Medulla oblongata (tissue), 1 donor: Measurements from ENCODE around the gene NFIA.

Experiments
- DNase-seq: peaks from one replicate; pipeline ENCODE4 v3.0.0-alpha.2; 2015; ENCODE audit errors: extremely low spot score

NFIA gene

DNA sequence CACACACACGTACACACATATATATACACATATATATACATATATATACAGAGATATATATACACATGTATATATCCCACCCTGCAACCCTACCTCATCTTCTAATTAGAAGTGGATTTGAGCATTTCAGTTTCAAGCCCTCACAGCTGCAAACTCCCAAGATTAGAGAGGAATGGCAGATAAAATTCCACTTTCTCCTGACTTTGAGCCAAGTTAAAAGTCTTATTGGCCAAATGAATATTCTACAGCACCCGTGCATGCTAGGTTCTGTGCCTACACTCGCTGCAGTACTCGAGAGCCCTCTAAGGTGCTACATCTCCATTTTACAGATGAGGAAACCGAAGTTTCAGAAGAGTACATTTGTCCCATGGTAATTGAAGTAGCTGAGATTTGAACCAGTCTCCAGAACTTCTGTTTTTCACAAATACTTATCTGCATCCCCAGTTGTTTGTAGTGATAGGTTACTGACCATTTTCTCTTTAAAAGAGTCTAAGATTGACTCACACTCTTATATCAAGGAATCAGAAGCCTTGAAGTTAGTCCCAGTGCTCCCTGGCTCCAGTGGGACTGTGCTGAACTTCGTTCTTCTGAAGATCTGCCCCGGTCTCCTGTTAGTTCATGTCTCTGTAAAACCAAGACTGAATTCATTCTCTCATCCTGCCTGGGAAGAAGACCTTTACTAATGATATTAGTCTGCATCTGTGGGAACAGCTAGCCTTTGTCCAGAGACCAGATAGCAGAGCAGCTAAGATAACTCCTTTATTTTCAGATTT lies 350.4 kb downstream of the NFIA start:
- no peak for DNase-seq

- DNase-seq, result no peak
These were observed 351.3 kb downstream of the NFIA start for GRCh38 chr1:61433646-61434045.

DNA sequence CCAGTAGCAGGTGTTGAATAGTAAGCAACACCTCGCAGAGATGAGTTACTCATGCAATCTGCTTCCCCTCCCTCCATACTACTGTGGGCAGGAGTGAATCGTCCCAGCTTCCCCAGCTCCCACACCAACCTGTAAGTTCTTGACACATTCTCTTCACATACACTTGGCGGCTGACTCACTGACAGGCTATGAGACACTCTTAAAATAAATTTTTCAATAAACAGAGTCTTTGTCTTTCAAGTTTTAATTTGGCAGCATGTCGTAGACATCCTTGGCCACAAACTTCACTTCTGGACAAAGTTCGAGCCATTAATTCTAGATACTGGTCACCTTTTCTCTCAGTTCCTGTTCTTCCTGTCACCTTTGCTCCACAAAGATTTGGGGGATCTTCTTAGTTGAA lies 351.9 kb downstream of the NFIA start:
- no peak for DNase-seq

DNA sequence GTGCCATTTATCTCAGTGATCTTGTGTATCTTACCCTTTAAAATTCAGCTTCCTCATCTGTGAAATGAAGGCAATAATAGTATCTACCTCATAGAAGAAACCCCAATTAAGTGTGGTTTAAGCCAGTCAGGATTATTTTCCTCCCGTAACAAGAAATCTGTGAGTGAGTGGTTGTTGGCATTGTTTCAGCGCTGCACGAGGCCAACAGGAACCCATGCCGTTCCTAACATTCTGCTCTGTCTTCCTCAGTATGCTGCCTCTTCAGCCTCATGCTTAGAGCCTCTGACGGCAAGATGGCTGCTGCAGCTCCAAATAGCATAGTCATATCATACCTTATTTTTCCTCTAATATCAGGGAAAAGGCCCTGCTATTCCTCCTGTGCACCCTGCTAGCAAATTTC lies 352.9 kb downstream of the NFIA start:
- no peak for DNase-seq

DNA sequence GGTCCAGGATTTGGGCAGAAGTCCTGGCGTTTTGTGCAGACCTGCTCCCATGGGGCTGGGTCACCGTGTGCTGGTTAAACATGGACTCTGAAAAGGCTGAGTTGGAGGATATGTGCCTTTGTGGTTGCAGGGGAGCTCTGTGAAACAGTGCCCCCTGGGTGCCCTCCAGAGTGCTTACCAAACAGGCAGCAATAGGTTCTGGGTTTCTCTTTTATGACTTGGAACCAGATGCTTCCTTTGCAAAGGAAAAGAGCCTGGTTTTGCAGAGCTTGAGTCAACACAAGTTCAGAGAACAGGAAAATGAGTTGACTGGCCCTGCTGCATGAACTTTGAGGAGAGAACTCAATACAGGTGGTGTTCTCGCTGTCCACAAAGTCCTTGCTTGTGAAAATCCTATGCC lies 353.7 kb downstream of the NFIA start:
- no peak for DNase-seq

- DNase-seq, result no peak
These were observed 354.2 kb downstream of the NFIA start for GRCh38 chr1:61436491-61437120.

DNA sequence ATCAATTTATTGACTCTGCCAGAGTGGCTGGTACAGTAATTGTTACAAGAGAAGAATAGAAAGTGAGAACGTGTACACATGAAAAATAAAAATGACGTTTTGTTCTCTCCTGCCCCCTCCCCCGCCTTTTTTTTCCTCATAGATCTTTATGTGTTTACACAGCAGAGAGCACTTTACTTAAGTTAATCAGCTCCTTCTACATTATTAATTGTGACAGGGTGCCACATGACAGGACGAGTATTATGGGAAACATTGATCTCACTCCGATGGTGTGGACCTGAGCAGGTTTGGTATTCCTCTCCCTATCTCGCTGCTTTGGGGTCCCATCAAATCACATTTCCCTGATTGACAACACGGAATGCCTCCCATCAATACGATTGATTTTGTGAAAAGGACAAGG lies 356.9 kb downstream of the NFIA start:
- no peak for DNase-seq

- no peak for DNase-seq
These were observed 359.4 kb downstream of the NFIA start for GRCh38 chr1:61441723-61442262.

DNA sequence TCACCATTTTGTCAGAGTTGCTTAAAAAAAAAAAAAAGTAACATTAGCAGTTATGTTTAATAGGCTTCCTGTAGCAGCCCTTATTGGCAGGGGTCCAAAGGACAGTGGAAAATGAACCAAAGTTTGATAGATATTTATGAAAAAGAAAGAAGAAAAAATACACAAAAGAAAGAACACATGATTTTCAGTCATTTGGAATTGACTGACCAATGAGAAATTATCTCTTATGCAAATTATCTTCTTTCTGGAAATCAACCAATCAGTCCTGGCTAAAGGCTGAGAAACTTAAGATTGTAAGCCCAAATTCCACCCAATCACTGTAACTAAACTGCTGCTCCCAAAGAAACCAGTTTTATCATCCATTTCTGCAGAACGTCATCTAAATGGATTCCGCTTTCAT lies 360.2 kb downstream of the NFIA start:
- no peak for DNase-seq

GRCh38 chr1:61444288-61444687 lies 361.9 kb downstream of the NFIA start:
- DNase-seq, result no peak

DNA sequence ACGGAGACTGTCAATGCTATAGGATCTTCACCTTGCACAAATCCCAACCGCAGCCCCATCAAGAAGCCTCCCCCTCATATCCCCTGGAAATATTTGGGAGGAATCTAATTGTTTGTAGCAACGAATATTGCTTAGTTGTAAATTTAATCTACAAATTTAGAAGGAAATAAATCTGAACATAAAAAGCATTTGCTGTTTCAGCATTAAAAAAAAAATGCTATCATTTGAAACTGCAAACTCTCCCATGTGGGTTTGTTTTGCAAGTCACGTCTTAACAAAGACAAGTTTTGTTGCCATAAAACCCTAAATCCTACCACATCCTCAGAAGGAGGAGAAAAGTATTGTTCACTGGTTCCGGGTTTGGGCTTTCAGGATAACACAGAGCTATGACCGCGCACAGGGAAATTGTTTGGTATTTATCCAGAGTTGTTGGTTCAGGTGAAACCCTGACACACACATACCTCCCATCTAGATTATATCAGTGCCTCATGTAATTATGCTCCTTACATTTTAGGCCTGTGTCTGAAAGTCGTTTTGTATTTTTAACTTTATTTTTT lies 363.0 kb downstream of the NFIA start:
- no peak for DNase-seq

DNA sequence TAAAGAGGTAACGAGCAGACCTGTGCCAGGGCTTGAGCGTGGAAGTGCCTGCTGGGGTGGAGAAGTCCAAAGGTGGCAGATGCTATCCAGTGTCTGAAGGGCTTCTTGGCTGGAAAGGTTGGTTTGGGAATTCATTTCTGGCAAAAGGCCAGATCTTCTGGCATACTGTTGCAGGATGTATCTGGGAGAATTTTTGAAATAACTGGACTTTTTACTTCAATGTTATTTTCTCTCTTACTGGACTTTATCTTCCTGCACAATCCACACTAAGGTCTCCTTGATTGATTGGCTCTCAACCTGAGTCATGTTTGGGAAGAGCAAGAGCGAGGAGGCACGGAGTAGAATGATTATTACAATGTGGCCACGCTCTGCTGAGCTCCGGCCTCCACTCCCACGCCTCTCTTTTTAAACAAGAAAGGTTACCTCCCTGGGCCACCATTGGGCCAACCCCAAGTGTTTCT lies 364.2 kb downstream of the NFIA start:
- DNase-seq, result no peak

GRCh38 chr1:61447106-61447967 lies 365.0 kb downstream of the NFIA start:
- no peak for DNase-seq

- DNase-seq, result no peak
These were observed 365.6 kb downstream of the NFIA start for GRCh38 chr1:61447968-61448430.

DNA sequence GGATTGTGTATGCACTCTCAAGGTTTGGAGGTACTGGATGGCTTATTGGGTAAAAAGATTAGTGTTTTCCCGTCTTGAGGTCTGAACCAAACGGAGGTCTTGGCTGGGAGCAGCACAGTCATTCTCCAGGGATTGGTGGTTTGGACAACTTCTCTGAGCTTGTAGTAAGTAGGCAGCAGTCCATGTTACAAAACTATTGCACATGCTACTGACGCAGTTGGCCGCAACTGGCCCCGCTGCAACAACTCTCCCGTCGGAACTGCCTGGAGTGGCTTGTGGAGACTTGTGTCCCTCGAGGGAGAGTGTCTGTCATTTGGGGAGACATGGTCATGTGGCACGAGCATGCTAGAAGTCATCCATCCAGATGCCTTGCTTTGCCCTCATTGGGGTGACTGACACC lies 366.6 kb downstream of the NFIA start:
- DNase-seq, result peak; percentile 48

DNA sequence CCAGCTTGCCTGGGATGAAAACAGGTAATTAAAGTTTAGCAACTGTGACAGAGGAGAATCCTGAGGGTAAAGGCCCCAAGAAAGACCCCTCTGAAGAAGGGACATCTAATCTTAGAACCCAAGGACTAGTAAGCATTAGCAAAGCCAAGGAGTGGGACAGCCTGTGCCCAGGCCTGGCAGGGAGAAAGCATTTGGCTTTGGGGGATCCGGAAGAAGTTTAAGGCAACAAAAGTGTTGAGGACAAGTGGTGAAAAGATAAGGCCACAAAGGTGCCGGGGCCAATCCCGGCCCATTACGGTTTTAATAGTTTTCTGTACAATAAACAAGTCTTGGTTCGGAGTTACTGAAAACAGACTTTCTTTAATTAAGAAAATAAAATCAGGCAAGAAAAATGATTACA lies 367.0 kb downstream of the NFIA start:
- no peak for DNase-seq

DNA sequence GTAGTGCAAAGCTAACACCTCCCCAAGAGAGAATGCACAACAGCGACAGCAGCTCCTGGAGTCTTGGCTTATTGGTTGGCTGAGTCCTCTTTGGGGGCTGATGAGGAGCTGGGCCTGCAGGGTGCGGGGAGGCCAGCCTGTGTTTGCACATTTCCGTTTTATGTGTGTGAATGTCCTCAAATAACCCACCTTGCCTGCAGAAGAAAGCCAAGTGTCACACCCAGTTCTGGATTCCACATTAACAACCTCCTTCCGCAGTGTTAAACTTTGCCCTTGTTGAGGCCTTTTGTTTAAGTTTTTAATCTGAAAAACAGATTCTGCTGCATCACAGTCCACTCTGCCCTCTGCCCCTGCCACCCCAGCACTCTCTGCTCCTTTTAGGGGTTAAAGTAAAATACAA lies 368.1 kb downstream of the NFIA start:
- no peak for DNase-seq

DNA sequence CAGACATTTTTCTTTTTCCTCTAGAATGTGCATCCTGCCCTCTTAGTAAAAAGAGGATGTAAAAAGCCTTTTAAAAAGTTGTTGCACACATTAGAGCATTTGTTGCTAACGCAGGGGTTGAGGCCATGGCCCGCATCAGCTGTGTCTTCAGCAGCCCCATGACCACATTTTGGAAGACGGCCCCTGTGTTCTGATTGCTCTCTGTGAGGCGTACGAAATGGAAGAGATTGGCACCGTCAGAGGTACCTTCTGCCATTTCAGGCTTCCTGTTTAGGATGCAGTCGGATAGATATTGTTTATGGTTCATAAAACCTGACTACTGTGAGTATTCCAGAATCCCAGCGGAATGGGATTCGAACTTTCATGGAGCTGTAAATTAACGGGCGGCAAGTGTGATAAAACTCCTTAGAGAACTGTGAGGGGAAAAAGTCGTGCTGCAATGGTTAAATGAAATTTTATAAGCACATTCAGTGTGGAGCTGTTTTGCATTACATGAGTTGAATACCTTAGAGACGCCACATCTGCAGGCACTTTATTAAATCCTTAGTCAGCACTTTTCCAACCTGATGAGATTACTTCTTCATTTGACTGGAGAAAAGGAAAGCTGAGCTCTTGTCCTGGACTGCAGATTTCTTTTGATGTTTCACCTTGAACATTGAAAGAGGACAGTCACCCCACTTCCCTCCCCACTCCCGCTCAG lies 368.7 kb downstream of the NFIA start:
- DNase-seq, result peak; percentile 11

GRCh38 chr1:61451572-61451968 lies 369.2 kb downstream of the NFIA start:
- no peak for DNase-seq

DNA sequence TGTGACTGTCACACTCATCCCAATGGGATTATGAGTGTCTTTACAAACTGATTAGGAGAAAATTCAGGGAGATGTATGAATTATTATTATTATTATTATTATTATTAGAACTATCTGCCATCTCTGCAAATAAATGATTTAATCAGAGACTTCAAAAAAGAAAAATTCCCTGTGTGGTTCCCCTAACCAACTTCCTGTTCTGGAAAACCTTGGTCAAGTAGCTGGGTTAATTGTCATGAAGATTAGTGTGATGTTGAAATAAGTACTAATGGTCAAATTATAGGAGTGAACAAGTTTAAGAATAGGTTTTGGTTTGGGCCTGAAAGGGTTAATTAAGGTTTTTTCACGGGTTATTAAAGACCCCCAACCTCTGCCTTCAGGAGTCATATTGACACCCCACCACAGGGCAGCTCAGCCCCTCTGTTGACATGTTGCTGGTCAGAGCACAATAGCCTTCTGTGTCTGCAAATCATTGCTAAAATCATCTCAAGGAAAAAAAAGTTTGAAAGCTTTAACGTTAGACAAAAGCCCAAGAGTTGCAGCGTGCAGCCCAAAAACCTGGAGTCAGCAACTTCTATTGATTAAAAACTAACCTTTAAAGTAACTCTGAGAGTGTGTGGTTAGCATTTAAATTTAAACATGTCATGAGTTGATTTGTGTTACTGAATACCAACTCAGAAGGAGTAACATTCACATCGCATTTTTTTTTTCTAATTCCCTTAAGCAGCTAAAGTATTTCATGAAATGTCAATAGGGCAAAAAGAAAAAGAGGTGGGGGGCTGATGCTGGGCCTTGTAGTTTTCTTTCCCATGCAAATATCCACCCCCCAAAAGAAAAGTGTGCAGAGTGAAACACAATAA lies 370.0 kb downstream of the NFIA start:
- peak; percentile 42 for DNase-seq
